ENCODE results near the gene KCNK2. TPM values are rescaled to one million over a fixed set of nuclear protein-coding genes. Genes with fewer than 3 reads are reported as not detected.

KCNK2 gene
- total and polyA plus RNA-seq, 10 of the 15 experiments (the other 5 are each of a cell fraction or from before 2014, with no cell fraction given) = 0.04 to 0.13 (median 0.08) TPM; not detected in 4

GRCh38 chr1:215141460-215141859, 58.9 kb downstream of the KCNK2 start (continued):
- TF ChIP-seq REST (IDR thresholded peaks at IDR 0.05; ENCODE audit: low read depth, low read length) = no peak
- no peak for TF ChIP-seq EGR1 (IDR thresholded peaks at IDR 0.05; ENCODE audit: borderline replicate concordance in 1 of 2, low read depth in 2 of 2, low read length in 2 of 2)
- TF ChIP-seq RAD51 (IDR thresholded peaks at IDR 0.05) = no peak
- no peak for TF ChIP-seq NR2C2 (IDR thresholded peaks at IDR 0.05; ENCODE audit: borderline replicate concordance, control insufficient read depth, insufficient read length, low read depth)
- no peak for TF ChIP-seq SMC3 (IDR thresholded peaks at IDR 0.05; ENCODE audit: borderline replicate concordance, low read length)

- no peaks in the 10 kb centered on the region for H3K9me3 ChIP-seq (replicated peaks; ENCODE audit: control insufficient read depth, insufficient read depth, low read length)
- H3K27me3 ChIP-seq (replicated peaks in 1 of 2; ENCODE audit: control insufficient read depth in 2 of 2, insufficient read depth in 2 of 2, low read length in 1 of 2) = no peaks in the 10 kb centered on the region
- FAIRE-seq = no peak
- intact Hi-C loops (cut with micrococcal nuclease; ENCODE audit: unreplicated experiment) = loop anchor here (10.0 kb wide), 1 partner anchor 339 kb away; no protein-coding TSS in a partner anchor
- no peak overlapping the region for H3K27ac ChIP-seq (ENCODE audit: control insufficient read depth, insufficient read depth)
- H3K9ac ChIP-seq (ENCODE audit: control insufficient read depth, insufficient read depth, low read length) = no peak overlapping the region
- in situ Hi-C loops (cut with MboI) = no loop called here
- ChIA-PET SMC1A (ENCODE audit: uncharacterized antibody, unreplicated experiment) (no interaction called here), CTCF (no interaction called here), RAD21 (ENCODE audit: unreplicated experiment) (no interaction called here), POLR2A (no interaction called here)
- WGBS (ENCODE audit: insufficient coverage, insufficient replicate concordance, low lambda C conversion rate, missing lambda C conversion rate) = 24% methylated on average over 2 of the region's 2 CpGs
- TF ChIP-seq SMAD1 (IDR thresholded peaks at IDR 0.05; ENCODE audit: low read depth, partially characterized antibody) = no peak
- TF ChIP-seq YBX1 (IDR thresholded peaks at IDR 0.05) = no peak
- TF ChIP-seq PML (IDR thresholded peaks at IDR 0.05; ENCODE audit: low read length) = no peak
- TF ChIP-seq TAF1 (IDR thresholded peaks at IDR 0.05; ENCODE audit: borderline replicate concordance, low read depth, low read length) = no peak
- no peak for TF ChIP-seq MTA2 (IDR thresholded peaks at IDR 0.05; ENCODE audit: low read depth)
- no peak for TF ChIP-seq RBBP5 (conservative IDR thresholded peaks at IDR 0.05)
- TF ChIP-seq NKRF (conservative IDR thresholded peaks at IDR 0.05) = no peak
- TF ChIP-seq ZNF384 (IDR thresholded peaks at IDR 0.05; ENCODE audit: borderline replicate concordance, low read depth, low read length) = no peak
- TF ChIP-seq FOXK2 (IDR thresholded peaks at IDR 0.05) = no peak
- TF ChIP-seq BCL3 (IDR thresholded peaks at IDR 0.05; ENCODE audit: borderline replicate concordance, insufficient read depth, low read depth, low read length, poor library complexity, severe bottlenecking) = no peak
- no peak for TF ChIP-seq ESRRA (IDR thresholded peaks at IDR 0.05; ENCODE audit: low read length)
- H3K36me3 ChIP-seq (ENCODE audit: control insufficient read depth in 2 of 2, insufficient read depth in 2 of 2, low read length in 1 of 2) = no peaks in the 10 kb centered on the region
- H3K4me3 ChIP-seq = no peak overlapping the region
- no peaks in the 10 kb centered on the region for H4K20me1 ChIP-seq (ENCODE audit: control insufficient read depth, insufficient read depth)
- H3K4me1 ChIP-seq (ENCODE audit: control insufficient read depth, insufficient read depth, low read length) = no peaks in the 10 kb centered on the region
- no peak overlapping the region for H3K4me2 ChIP-seq (ENCODE audit: control insufficient read depth, insufficient read depth)
- BruUV-seq (replicated peaks) = no TSS peak
- no peak for ATAC-seq
- no peak for DNase-seq (ENCODE audit: low read depth, low spot score)
- no peaks in the 10 kb centered on the region for H3K79me2 ChIP-seq (ENCODE audit: control insufficient read depth, insufficient read depth, low read length)
- no peak overlapping the region for H2AFZ ChIP-seq (ENCODE audit: control insufficient read depth, low read depth, low read length)
These were observed 61.0 kb downstream of the KCNK2 start for GRCh38 chr1:215143497-215143896.

Data from GM12878 (cell line).